Left renal pelvis (tissue), 4 donors: ENCODE results near the gene GINS2. TPM values are rescaled to one million over a fixed set of nuclear protein-coding genes. Genes with fewer than 3 reads are reported as not detected.

ENCODE experiments used
- DNase-seq, 4 donors: peaks; one replicate each; pipeline ENCODE4 v3.0.0-alpha.2; 2013; ENCODE audit warnings: low read depth in 4 of 4, low spot score in 3 of 4
- polyA plus RNA-seq, 4 donors: library from polyadenylated mRNA; unstranded; fragments of 120-200 nt; gene quantifications; one replicate each; pipeline ENCODE4 v1.2.1, GENCODE V29; 2013; ENCODE audit not compliant: insufficient read length in 4 of 4

GINS2 gene
- polyA plus RNA-seq, 4 donors, result 16.2 to 21.7 (median 19.6) TPM

DNA sequence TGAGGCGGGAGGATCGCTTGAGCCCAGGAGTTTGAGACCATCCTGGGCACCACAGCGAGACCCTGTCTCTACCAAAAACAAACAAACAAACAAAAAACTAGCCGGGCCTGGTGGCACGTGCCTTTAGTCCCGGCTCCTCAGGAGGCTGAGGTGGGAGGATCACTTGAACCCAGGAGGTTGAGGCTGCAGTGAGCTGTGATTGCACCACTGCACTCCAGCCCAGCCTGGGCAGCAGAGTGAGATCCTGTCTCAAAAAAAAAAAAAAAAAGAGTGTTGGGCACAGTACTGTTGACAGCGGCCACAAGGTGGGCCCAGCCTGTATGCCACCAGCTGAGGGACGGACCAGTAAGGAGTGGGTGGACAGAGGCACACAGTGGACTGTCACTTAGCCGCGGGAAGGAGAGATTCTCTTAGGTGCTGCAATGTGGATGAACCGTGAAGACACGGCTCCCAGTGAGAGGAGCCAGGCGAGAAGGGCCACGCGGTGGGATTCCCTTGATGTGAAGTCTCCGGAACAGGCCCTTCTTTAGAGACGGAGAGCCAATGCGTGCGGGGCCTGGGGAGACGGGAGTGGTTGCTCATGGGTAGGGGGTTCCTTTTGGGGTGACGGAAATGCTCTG, 44.6 kb downstream of the GINS2 start:
- no peak for DNase-seq

DNA sequence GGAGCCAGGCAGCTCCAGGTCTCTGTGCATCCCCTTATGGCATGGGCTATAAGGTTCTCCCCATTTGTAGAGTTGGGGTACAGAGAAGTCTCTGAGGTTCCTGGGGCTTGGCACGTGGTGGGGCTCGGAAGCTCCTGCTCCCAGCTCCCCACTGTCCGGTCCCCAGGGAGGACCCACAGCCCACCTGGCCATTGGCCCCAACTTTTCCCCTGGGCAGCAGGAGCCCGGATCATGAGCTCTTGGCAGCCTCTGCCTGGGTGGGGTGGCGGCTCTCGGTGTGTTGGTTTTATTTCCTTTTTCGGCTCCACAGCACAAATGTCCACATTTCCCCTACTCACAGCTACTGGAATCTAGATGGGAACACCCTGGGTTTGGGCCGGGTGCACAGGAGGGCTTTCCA, 45.1 kb downstream of the GINS2 start:
- no peak for DNase-seq

DNA sequence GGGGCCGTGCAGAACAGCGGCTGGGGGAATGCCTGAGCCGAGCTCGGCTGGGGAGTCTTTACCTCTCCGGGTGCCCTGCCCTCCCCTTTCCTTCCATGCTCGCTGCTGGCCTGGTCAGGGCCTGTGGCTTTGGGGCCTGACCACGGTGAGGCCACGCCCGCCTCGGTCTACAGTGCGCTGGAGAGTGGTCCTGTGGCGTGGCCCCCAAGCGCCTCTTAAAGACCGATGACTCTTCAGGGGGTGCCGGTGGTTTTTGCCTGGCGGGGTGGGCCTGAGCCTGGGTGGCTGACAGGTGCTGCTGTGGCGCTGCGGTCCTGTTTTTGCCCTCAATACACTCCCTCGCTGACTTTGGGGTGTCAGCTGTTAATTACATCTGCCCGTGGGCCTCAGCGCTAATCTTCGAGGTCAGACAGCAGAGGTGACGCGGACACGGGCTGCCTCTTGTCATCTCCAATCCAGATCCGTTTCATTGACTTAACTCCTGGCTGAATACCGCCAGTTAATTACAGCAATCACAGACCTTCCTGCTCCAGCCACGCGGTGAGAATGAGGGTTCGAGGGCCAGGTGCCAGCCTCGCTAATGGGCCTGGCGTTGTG, 45.9 kb downstream of the GINS2 start:
- DNase-seq, result no peak

- DNase-seq, result no peak
Measured at GRCh38 chr16:85641776-85642176, 47.0 kb downstream of the GINS2 start.

GRCh38 chr16:85641305-85641704, 47.4 kb downstream of the GINS2 start:
- no peak for DNase-seq

GRCh38 chr16:85640585-85640984, 48.2 kb downstream of the GINS2 start:
- no peak for DNase-seq

DNA sequence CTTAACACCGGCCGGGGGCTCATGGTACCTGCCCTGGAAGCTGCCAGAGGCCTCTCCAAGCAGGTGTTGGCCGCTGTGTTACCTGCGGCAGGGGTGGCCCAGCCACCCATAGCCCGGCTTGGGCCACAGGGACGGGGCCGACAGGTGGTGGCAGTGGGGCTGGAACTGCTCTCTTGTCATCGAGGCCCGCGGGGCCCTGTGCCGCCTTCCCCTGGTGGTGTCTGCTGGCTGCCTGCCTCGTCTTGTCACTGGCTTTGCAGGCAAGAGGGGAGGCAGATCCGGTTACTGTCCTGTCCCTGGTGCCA, 48.5 kb downstream of the GINS2 start:
- DNase-seq, result no peak

DNA sequence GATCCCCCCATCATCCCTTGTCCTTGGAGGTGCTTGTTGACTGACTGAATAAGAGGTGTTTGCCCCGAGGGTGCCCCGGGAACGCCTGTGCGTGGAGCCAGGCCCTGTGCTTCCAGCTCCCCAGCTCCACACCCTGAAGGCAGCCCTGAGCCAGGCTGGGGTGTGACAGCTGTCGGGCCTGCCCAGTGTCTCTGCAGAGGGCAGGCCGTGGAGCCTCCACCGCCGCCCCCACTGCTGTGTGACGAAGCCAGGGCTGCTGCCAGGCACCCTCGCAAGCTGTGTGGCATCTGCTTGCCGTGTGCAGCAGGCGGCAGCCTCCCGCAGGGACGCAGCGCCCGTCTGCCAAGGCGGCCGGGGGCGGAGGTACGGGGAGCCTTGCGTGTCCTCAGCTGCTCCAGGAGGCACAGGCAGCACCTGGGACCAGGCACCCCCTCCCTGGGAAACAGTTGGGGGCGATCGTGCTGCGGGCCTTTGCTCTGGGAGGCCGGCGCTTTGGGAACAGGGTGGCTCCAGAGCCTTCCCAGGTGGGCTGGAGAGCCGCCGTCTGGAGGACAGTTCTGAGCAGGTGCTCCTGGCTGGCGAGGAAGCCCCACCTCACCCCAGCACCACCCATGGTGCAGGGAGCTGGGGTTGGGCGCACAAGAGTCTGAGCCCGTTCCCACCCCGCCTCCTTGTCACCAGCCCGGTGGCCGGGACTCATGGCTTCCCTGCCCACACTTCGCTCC, 49.1 kb downstream of the GINS2 start:
- DNase-seq, result no peak

DNA sequence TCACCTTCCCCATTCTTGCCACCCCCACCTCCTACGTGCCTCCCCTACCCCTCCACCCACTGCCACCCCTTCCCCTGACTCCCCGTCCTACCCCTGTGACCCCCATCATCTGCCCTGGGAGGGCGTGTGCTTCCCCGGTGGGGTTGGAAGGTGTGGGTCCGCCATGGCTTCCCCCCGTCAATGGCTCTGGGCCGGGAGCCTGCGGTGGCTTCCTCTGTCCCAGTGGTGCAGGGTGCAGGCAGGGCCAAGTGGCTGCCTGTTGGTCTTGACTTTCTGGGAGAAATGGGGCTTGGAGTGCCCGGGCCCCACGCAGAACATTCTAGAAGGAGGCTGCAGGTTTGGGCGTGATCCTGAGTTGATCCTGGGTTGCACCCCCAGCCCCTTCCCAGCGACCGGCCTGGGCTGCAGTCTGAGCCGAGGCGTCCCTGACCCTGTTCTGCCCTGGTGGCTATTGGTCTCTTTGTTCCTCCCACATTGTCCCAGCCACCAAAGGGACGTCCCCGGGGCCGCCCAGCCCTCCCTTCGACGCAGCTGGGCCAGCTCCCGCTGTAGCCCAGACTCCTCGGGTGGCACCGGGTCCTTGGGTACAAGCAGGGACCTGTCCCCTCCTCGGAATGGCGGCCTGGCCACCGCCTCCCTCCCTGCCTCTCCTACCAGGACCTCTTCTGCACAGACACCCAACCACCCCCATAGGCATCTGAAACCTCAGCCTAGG, 49.9 kb downstream of the GINS2 start:
- DNase-seq, result no peak

GRCh38 chr16:85637808-85638647, 50.7 kb downstream of the GINS2 start:
- DNase-seq, result no peak

- no peak for DNase-seq
Measured at GRCh38 chr16:85637061-85637807, 51.5 kb downstream of the GINS2 start.

DNA sequence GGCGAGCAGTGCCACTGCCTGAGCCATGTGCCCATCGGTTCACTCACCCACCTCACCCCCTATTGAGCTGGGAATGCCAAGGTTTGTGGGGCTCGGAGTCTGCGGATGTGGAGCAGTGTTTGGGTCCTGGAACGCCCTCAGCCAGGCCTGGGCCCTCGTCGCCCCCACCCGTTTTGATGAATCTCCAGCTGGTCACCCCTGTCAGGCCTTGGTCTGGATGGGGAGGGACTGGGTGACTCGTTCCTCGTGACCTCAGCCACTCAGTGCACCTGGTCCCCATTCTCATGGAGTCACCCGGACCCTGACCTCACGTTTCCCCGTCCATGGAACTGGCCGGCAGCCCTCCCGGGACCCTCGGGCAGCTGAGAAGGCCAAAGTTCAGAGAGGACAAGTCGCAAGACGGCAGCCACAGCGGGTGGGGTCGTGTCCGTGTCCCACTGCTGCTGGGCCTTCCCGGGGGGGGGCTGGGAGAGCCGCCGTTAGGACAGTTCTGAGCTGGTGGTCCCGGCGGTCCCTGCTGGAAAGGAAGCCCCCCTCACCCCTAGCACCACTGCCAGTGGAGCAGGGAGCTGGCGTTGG, 52.4 kb downstream of the GINS2 start:
- DNase-seq, result no peak

- DNase-seq, result no peak
Measured at GRCh38 chr16:85635545-85636140, 53.1 kb downstream of the GINS2 start.

DNA sequence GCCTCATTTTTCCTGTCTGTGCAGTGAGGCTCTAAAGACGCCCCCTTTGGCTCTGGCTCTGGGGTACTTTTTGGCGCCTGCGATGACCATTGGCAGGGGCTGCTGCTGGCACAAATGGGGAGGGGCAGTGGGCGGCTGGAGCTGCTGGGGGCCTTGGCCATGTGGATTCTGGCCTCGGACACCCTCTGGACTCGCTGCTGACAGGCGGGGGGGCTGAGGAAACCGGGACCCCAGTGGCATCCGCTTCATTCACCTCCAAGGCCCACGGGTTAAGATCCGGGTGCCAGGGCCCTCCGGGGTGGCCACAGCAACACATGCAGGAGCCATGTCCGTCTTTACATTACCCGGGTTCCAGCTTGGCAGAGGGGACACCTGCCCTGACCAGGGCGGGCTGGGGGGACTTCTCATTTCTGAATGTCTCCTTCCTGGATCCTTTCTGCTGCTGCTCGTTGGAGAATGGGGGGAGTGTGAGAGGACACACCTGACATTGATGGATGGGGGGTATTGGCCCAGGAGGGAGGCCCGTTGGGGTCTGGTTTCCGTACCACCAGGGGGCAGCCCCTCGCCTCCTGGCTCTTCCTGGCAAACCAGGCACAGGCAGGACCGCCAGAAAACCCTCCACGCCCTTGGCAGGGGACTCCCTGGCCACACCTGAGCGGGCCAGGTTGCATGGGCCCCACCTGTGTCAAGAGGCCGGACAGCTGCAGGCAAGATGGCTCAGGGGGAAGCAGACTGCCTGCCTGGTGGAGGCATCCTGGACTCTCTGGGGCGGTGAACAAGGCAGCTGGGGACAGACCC, 53.8 kb downstream of the GINS2 start:
- DNase-seq, result no peak

DNA sequence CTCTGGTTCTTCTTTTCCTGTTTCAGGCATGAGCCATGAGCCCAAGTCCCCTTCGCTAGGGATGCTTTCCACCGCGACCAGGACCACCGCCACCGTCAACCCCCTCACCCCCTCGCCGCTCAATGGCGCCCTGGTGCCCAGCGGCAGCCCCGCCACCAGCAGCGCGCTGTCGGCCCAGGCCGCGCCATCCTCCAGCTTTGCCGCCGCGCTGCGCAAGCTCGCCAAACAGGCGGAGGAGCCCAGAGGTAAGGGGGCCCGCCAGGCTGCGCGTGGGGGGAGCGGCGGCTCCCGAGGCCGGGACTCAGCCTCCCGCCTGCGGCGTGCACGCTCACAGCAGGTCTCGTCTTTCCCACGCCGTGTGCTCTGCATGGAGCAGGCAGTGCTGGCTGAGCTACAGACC, 54.9 kb downstream of the GINS2 start:
- no peak for DNase-seq

- DNase-seq, result no peak
Measured at GRCh38 chr16:85633438-85633743, 55.4 kb downstream of the GINS2 start.

DNA sequence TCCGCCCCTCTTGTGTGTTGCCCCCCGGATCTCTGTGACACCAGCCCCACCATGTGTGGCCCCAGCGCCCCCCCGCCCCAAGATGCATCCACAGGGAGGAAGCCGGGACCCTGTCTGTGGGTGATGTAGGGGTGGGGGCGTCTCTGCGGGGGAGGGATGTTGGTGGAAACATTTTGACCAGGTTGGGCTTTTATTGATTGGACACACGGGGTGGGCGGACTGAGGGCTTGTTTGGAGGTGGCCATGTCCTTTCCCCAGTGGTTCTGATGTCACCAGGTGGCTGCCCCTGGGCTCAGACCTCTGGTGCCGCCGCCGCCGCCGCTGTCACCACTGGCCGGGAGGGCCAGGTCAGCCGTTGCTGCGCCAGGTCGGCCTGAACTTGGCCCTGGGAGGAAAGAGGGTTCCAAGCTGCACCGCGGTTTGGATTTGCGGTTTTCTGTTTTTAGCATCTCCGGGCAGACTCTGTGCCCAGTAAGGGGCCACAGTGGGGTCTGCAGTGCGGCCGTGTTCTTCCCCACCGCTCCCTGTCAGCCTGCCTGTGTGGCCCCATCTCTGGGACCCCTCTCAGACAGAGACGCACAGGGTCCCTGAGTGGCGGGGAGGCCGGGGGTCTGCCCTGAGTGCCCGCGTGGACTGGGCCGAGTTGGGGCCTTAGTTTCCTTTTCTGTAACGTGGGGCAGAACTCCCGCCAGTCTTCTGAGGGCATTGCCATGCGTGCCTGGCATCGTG, 55.9 kb downstream of the GINS2 start:
- DNase-seq, result no peak

- DNase-seq, result no peak
Measured at GRCh38 chr16:85631802-85632393, 56.9 kb downstream of the GINS2 start.
